T-helper 2 cell (primary cell): ENCODE data around the gene ACSF2.
A peak's percentile ranks its signal among the peaks of the same experiment; 100 is the strongest.
"Not testable (repeated sequence)": the region's sequence is repeated elsewhere in the genome, so short reads cannot be mapped to it uniquely, and the experiment has no call there.

Experiments
- DNase-seq, 5 experiments: peaks; one replicate each; pipeline versions ENCODE4 v3.0.0 to v3.0.0-alpha.2; 2012 to 2022

Gene ACSF2

GRCh38 chr17:50412188-50412732, 13.8 kb upstream of the ACSF2 start:
- DNase-seq: no peak

DNA sequence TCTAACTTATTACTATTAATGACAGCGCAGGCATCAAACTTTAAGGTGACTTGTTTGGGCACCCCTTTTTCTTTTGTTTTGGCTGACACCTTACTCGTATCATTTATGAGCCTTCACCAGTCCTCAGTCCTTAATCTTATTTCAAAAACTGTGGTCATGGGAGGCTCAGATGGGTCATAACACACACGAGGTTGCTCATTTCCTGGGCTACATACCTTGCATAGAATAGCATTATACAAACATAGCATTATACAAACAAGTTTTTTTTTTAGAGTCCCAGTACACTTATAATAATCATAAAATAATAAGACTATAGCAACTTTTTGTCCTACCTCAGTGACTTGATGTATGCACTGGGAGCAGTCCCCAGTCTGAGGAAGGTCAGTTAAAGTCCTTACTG, 11.2 kb upstream of the ACSF2 start:
- no peak for DNase-seq

DNA sequence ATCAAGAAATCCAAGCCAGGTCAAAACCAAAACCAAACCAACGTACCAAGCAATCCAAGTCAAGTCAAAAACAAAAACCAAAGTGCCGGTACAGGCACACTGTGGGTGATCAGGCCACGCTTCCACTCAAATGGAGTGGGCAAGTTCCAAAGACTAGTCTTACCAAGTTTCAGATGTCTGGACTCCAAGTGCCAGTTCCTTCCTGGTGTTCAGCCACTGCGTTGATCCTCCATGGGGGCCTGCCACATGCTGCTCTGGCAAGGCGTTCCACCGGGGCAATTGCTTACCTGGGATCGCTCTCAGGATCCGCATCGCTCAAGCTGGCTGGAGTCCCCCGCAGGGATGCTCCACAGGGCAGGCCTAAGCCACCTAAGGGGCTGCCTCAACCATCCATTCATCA, 6.4 kb upstream of the ACSF2 start:
- not testable (repeated sequence) for DNase-seq

DNA sequence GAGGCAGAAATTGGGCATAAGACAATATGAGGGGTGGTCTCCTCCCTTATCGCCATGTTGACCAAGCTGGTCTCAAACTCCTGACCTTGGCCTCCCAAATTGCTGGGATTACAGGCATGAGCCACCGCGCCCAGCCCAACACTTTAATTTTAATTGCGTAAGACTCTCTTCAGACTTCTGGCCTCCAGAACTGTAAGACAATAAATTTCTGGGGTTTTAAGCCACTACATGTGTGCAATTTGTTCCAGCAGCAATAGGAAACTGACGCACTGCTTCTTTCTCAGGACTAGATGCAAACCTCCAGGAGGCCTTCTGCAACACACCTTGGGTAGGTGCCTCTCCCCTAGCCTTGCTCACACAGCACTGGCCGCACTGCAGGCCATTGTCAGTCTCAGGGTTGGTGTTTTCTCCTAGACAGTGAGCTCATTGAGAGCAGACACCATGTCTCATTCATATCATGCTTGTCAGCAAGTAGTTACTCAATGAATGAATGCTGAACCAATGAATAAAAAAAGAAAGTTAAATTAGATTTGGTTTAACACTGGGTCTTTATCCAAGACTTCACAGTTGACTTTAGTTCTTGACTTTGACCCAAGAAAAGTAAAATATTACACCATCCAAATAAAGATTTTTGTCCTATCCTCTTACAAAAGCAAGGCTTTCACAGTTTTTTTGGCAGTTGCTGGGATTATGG, 5.5 kb upstream of the ACSF2 start:
- no peak for DNase-seq

- DNase-seq: peak in 2 of 5 experiments; percentile 12 to 56
These were observed 4.5 kb upstream of the ACSF2 start for GRCh38 chr17:50421308-50422051.

DNA sequence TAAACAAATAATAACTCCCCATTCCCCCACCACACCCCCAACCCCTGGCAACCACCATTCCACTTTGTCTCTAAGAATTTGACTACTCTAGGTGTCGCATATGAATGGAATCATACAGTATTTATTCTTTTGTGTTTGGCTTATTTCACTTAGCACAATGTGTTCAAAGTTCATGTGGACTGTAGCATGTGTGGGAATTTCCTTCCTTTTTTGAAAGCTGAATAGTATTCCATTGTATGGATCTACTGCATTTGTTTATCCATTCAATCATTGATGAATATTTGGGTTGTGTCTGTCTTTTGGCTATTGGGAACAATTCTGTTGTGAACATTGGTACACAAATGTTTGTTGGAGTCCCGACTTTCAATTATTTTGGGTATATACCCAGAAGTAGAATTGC, 3.3 kb upstream of the ACSF2 start:
- no peak for DNase-seq

DNA sequence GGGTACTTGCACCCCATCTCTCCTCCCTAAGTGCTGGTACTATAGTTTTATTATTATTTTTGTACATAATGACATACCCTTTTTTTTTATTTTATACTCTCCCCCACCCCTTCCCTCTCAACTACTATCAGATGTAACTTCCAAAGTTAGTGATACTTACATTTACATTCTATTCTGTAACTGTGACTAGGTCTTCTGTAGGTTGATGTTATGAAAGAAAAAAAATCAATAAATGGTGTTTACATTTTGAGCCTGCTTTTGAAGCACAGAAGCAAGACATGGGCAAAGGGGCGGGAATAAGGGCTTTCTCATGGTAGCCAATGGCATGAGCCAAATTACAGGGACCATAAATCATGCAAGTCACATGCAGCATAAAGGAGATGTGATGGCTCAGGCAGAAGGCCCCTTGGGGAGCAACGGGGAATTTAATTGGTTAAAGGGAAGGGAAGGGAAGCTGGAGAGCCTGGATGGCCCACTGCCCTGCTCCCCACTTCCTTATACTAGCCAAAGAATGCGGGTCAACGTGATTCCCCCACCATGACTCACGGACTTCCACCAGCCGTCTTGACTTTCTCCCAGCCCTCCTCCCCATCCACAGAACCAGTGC, 2.4 kb upstream of the ACSF2 start:
- DNase-seq: no peak

GRCh38 chr17:50424246-50424995, 1.6 kb upstream of the ACSF2 start:
- DNase-seq: no peak

- DNase-seq: no peak
These were observed 879 bp upstream of the ACSF2 start for GRCh38 chr17:50424996-50425681.

DNA sequence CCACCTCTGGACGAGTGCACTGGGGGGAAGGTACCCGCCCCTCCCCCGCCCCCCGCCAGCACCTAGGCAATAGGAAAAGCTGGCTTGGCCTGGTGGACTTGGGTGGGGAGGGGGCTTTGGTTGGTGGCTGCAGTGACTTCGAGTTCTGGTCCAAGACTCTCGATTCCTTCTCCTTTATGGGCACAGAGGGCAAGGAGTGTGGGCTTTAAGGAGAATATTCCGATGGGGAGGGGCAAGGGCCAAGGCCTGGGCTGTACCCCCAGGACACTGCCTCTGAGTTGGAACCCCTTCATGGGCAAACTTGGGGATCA, 409 bp downstream of the ACSF2 start:
- DNase-seq: no peak

- peak in 1 of 5 experiments; percentile 40 for DNase-seq
These were observed 1.1 kb downstream of the ACSF2 start for GRCh38 chr17:50426814-50427787.

- DNase-seq: not testable (repeated sequence)
These were observed 2.1 kb downstream of the ACSF2 start for GRCh38 chr17:50428126-50428525.

DNA sequence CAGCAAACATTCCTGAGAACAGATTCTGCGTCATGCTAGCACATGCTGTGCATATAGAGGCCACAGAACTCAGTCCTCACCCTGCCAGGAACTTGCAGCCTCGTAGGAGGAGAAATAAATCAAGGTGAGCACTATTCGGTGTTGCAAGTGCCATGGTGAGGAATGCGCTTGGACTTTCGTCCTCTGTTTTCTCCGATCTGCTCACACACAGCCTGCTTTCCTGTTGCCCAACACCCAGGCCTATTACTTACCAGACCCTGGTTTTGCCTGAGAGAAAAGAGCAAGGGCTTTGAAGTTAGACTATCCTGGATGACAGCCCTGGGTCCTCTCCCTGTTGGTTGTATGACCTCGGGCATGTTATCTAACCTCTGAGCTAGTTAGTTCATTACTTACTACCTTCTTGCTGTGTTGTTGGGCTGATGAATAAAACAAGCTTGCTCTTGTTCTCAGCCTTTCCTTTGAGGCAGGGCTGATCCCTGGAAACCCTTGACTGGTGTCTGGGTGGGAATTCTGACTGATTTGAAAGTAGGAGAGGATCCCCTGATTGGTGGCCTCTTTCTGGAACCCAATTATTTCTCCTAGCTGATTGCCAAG, 2.9 kb downstream of the ACSF2 start:
- DNase-seq: no peak

GRCh38 chr17:50429793-50430192, 3.8 kb downstream of the ACSF2 start:
- DNase-seq: no peak

GRCh38 chr17:50430821-50431618, 5.0 kb downstream of the ACSF2 start:
- no peak for DNase-seq

GRCh38 chr17:50432125-50432762, 6.2 kb downstream of the ACSF2 start:
- DNase-seq: no peak

GRCh38 chr17:50437409-50437808, 11.4 kb downstream of the ACSF2 start:
- no peak for DNase-seq

- no peak for DNase-seq
These were observed 13.0 kb downstream of the ACSF2 start for GRCh38 chr17:50439008-50439407.

- no peak for DNase-seq
These were observed 14.3 kb downstream of the ACSF2 start for GRCh38 chr17:50440172-50440837.
